HL-60 (cell line): ENCODE results near the gene AZIN2.

Experiments
- GABPA ChIP-seq: IDR thresholded peaks from 2 replicates; pipeline ENCODE4 v1.6.1; 2012; ENCODE audit warnings: low read depth
- POLR2AphosphoS5 ChIP-seq: IDR thresholded peaks from 2 replicates; pipeline ENCODE4 v1.6.1; 2012; ENCODE audit warnings: low read depth
- TF ChIP-seq, protein P1 (sequence below): IDR thresholded peaks from one replicate; pipeline ENCODE4 v1.5.1; 2011; ENCODE audit warnings: low read length, control low read depth, inconsistent platforms; ENCODE audit not compliant: insufficient read depth

- TF ChIP-seq POLR2AphosphoS5 = no peak
- TF ChIP-seq, protein P1, sequence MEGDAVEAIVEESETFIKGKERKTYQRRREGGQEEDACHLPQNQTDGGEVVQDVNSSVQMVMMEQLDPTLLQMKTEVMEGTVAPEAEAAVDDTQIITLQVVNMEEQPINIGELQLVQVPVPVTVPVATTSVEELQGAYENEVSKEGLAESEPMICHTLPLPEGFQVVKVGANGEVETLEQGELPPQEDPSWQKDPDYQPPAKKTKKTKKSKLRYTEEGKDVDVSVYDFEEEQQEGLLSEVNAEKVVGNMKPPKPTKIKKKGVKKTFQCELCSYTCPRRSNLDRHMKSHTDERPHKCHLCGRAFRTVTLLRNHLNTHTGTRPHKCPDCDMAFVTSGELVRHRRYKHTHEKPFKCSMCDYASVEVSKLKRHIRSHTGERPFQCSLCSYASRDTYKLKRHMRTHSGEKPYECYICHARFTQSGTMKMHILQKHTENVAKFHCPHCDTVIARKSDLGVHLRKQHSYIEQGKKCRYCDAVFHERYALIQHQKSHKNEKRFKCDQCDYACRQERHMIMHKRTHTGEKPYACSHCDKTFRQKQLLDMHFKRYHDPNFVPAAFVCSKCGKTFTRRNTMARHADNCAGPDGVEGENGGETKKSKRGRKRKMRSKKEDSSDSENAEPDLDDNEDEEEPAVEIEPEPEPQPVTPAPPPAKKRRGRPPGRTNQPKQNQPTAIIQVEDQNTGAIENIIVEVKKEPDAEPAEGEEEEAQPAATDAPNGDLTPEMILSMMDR = no peak
- no peak for TF ChIP-seq GABPA
These were observed 36.6 kb downstream of the AZIN2 start for GRCh38 chr1:33117440-33118085.
